HepG2 (cell line): ENCODE measurements around the gene PTPRCAP.

Source experiments
- ATF7-NPFF ChIP-seq: sonication (generic); formaldehyde crosslinking; IDR thresholded peaks from 2 replicates; pipeline ENCODE4 v1.8.1; 2023; ENCODE audit warnings: mild to moderate bottlenecking, low read depth, missing genetic modification reagents, moderate library complexity
- POLR2A ChIP-seq, 2 experiments: IDR thresholded peaks; 2 replicates each; pipeline ENCODE4 v1.6.1; 2011; ENCODE audit warnings: low read depth in 2 of 2, low read length in 2 of 2, mild to moderate bottlenecking in 1 of 2, moderate library complexity in 1 of 2; ENCODE audit not compliant: insufficient read depth in 1 of 2
- SMAD3 ChIP-seq: sonication (generic); formaldehyde crosslinking; IDR thresholded peaks from 2 replicates; pipeline ENCODE4 v1.4.0; 2020; ENCODE audit warnings: missing genetic modification reagents
- SMC3 ChIP-seq: IDR thresholded peaks from 2 replicates; pipeline ENCODE4 v1.6.1; 2011; ENCODE audit warnings: low read length, improper control_type of control experiment
- ZNF33B ChIP-seq: sonication (generic); formaldehyde crosslinking; IDR thresholded peaks from 2 replicates; pipeline ENCODE4 v1.5.1; 2020; ENCODE audit warnings: mild to moderate bottlenecking, missing genetic modification reagents
- ZNF776 ChIP-seq: sonication (generic); formaldehyde crosslinking; IDR thresholded peaks from 2 replicates; pipeline ENCODE4 v1.4.0; 2020; ENCODE audit warnings: mild to moderate bottlenecking, missing genetic modification reagents
- TF ChIP-seq, protein P1 (sequence below): sonication (generic); formaldehyde crosslinking; IDR thresholded peaks from 2 replicates; pipeline ENCODE4 v1.8.1; 2023; ENCODE audit warnings: mild to moderate bottlenecking, missing genetic modification reagents, borderline replicate concordance
- TF ChIP-seq, protein P2 (sequence below): sonication (generic); formaldehyde crosslinking; IDR thresholded peaks from 2 replicates; pipeline ENCODE4 v1.5.0; 2020; ENCODE audit warnings: mild to moderate bottlenecking, missing genetic modification reagents, moderate library complexity

DNA sequence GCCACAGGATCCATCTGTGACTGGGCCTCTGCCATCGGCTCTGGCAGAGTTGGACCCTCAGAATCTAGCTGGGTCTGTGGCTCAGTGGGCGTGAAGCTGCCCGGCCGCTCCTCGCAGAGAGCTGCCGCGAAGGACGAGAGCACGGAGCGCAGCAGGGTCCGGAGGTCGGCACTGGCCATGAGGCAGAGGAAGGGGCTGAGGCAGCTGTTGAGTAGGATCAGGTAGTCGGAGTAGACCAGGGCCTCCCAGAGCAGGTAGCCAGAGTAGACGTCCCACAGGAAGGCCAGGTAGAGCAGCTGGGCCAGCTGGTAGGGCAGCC, 14.1 kb upstream of the PTPRCAP start:
- no peak for TF ChIP-seq POLR2A (IDR thresholded peaks at IDR 0.05; ENCODE audit: insufficient read depth in 1 of 2, low read depth in 2 of 2, low read length in 2 of 2)
- TF ChIP-seq, protein P1, sequence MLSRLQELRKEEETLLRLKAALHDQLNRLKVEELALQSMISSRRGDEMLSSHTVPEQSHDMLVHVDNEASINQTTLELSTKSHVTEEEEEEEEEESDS (CRISPR knock-in tag), result no peak
- TF ChIP-seq, protein P2, sequence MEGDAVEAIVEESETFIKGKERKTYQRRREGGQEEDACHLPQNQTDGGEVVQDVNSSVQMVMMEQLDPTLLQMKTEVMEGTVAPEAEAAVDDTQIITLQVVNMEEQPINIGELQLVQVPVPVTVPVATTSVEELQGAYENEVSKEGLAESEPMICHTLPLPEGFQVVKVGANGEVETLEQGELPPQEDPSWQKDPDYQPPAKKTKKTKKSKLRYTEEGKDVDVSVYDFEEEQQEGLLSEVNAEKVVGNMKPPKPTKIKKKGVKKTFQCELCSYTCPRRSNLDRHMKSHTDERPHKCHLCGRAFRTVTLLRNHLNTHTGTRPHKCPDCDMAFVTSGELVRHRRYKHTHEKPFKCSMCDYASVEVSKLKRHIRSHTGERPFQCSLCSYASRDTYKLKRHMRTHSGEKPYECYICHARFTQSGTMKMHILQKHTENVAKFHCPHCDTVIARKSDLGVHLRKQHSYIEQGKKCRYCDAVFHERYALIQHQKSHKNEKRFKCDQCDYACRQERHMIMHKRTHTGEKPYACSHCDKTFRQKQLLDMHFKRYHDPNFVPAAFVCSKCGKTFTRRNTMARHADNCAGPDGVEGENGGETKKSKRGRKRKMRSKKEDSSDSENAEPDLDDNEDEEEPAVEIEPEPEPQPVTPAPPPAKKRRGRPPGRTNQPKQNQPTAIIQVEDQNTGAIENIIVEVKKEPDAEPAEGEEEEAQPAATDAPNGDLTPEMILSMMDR (CRISPR knock-in tag), result no peak
- TF ChIP-seq SMC3, result no peak
- TF ChIP-seq ZNF33B (CRISPR knock-in tag), result no peak
- TF ChIP-seq SMAD3, result no peak
- TF ChIP-seq ZNF776 (CRISPR knock-in tag), result no peak
- no peak for TF ChIP-seq ATF7-NPFF (CRISPR knock-in tag)
